NCI-H1092 (cell line): Measurements from ENCODE around the gene SLC9A6.

Experiments used
- DNase-seq: peaks from one replicate; lab custom pipeline; 2025; lab: John Stamatoyannopoulos, UW

Gene SLC9A6

GRCh38 chrX:135985157-135985972 lies at the start of gene SLC9A6:
Gene SLC9A6, plus strand, starts transcription at chrX:135985435. Its CDS starts 224 bp downstream, at chrX:135985659.
- peak; percentile 69 for DNase-seq

DNA sequence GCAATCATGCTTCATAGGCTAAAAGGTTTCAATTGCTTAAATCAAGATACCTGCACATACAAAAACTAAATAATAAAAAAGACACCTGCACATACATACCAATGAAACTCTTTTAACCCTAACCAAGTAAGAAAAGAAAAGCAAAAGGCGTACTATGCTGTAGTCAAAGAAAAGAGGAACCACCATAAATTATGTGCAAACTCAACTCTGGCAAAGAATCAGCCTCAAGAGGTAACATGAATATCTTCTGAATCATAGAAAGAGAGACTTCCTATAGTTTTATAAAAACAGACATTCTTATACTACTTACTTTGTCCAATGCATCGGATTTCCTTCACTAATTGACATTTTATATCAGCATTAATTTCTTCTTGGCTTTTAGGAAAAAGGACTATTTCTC lies 40.7 kb upstream of the SLC9A6 start:
- DNase-seq: no peak

- DNase-seq: no peak
Observed at GRCh38 chrX:135951291-135951690, 33.9 kb upstream of the SLC9A6 start.

GRCh38 chrX:135973025-135973547 lies 12.1 kb upstream of the SLC9A6 start:
- DNase-seq: no peak

DNA sequence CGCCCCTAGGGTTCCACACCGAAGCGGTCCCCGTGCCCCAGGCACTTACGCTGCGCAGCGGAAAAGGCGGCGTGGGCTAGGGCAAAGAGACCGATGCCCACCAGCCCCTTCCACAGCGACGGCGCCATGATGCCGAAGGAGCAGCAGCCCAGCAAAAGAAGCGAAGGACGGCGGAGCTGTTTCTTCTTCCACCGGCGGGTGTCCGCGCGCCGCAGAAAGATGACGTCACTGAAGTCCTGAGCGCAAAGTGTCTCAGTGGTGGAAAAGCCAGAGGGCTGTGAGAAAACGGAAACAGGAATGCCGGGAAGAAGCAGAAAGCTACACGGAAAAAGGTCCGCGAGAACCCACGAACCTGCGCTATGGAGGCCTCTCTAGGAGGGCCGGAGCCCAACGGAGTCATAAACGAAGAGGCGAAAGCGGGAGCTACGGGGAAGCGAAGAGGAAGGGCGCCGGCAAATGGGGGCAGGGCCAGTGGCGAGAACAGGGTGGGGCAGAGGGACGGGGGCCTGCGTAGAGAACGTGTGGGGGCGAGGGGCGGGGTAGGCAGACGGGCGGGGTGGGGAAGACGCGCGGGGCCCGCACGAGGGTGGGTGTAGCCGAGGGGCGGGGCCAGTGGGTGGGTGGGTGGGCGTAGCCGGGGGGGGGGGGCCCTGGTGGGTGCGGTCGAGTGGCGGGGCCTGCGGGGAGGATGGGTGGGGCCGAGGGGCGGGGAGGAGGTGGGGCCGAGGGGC lies 11.5 kb upstream of the SLC9A6 start, which contains the start of gene MMGT1:
TSS of gene MMGT1 (minus strand) at position 441 of the 731 bp plus-strand sequence. CDS start at position 128, 313 bp downstream.
- DNase-seq: peak; percentile 79

DNA sequence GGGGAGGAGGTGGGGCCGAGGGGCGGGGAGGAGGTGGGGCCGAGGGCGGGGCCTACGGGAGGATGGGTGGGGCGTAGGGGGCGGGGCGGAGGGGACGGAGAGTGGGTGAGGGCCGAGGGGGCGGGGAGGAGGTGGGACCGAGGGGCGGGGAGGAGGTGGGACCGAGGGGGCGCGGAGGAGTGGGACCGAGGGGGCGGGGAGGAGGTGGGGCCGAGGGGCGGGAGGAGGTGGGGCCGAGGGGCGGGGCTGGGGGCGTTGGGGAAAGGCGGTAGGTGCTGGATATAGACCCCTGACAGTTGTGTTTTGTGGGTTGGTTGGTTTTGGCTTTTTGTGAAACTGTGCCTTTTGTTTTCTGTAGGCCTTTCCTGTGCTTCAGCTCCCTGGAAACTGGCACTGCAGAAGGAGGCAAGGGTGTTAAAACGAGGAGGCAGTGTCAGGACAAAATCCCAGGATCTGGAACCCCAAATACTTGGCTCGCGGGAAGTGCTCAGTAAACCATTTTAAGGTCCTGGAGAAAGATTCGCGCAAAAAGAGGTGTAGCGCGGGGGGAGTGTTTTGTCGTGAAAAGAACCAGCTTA lies 10.9 kb upstream of the SLC9A6 start:
- DNase-seq: peak; percentile 63

- no peak for DNase-seq
Observed at GRCh38 chrX:135975421-135975820, 9.8 kb upstream of the SLC9A6 start.

GRCh38 chrX:135977611-135978010 lies 7.6 kb upstream of the SLC9A6 start:
- no peak for DNase-seq

DNA sequence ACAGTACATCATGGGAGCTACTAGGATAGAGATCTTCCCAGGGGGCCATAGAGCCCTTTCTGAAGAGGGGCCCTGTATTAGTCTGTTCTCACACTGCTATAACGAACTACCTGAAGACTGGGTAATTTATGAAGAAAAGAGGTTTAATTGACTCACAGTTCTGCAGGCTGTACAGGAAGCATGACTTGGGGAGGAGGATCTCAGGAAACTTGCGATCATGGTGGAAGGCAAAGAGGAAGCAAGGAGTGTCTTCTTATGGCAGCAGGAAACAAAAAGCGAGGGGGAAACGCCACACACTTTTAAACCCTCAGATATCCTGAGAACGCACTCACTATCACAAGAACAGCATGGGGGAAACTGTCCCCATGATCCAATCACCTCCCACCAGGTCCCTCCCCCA lies 4.2 kb upstream of the SLC9A6 start:
- DNase-seq: no peak

- DNase-seq: no peak
Observed at GRCh38 chrX:135981668-135982067, 3.6 kb upstream of the SLC9A6 start.

- no peak for DNase-seq
Observed at GRCh38 chrX:135982860-135983259, 2.4 kb upstream of the SLC9A6 start.

DNA sequence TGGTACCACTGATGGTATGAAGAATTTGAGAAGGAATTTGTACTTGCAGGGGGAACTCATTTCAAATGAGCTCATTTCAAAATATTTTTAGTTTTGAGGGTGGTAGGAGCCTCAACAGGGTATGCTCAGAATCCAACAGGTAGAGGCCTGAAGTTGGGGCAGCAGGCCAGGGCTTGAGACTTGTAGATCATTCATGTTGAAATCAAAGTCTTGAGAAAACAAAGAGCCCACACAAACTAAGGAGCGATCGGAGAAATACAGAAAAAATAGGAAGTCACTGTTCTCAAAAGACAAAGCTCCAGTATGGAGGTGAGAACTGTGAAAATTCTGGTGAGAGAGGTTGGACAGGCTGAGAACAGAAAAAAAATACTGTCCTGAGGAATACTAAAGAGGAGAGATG lies 979 bp upstream of the SLC9A6 start:
- DNase-seq: no peak

GRCh38 chrX:135984791-135985156 lies 461 bp upstream of the SLC9A6 start:
- no peak for DNase-seq

DNA sequence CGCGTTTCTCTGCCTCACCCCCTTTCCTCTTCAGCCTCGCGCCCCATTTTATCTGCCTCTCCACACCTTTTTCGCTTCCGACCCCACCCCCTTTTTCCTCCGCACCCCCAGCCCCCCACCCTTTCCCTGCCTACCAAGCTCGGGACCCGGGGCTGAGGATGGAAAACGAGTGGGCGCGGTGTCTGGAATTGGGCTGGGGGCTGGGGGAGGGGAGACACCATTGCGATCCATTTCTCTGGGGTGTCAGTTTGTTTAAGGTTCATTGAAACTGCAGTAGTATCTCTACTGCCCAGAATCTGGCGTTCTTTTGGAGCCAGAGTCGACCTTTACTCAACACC lies 707 bp downstream of the SLC9A6 start:
- DNase-seq: no peak

- DNase-seq: no peak
Observed at GRCh38 chrX:135988245-135988644, 3.0 kb downstream of the SLC9A6 start.

- no peak for DNase-seq
Observed at GRCh38 chrX:136015016-136015415, 29.8 kb downstream of the SLC9A6 start.

GRCh38 chrX:136016881-136017280 lies 31.6 kb downstream of the SLC9A6 start:
- DNase-seq: no peak

DNA sequence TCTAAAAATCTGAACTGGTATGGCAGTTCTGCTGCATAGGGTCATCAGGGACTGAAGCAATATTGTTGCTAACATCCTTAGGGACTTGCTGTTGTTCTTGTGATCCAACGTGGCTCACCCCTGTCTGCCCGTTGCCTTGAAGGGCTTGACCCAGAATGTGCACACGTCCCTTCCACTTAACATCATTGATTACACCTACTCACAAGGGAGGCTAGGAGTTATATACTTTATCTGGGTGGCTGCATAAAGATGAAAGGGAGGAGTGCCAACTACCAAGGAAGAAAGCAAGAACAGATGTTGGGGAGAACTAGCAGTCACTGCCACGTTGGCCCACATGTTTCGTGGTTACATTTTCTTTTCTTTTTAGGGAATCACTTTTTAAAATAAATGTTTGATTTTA lies 34.0 kb downstream of the SLC9A6 start:
- no peak for DNase-seq

GRCh38 chrX:136021160-136021559 lies 35.9 kb downstream of the SLC9A6 start:
- DNase-seq: no peak

- no peak for DNase-seq
Observed at GRCh38 chrX:136021903-136022302, 36.7 kb downstream of the SLC9A6 start.

DNA sequence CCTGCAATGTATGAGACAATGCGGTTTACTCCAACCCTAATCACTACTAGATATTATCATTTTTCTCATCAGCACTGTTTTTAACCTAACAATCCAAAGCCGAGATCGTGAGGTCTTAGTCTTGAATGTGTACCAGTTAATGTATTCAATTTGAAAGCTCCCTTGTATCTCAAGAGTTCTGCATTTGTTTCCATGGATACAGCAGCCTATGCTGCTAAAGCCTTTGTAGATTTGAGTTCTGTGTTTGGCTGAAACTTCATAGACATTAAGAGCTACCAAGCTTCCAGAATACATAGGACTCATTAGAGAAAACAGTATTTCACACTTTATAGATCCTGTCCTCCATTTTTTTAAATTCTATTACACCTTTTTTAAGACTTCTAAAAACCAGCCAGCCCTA lies 39.9 kb downstream of the SLC9A6 start:
- no peak for DNase-seq

DNA sequence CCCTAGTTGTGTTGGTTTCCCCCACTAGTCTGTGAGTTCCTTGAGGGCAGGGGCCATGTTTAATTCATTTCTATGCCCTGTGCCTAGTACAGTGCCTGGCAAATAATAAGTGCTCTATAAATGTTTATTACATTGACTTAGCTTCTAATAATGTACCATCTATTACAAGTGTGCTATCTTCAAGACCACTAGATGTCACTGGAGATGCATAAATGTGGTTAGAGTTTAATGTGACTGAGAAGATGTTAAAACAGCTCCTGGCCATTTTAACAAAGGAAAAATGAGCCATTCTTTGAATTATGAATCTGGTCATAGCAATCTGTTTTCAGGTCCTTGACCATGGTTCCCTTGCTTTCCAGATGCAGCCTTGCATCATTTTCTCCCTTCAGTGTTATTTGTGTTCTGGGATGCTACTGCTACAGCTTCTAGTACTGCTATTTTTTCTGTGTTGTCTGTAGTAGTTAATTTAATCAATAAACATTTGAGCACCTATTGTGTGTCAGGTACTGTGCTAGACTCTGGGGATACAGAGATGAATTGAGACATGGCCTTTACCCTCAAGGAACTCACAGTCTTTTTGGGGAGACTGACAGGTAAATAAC lies 43.2 kb downstream of the SLC9A6 start:
- DNase-seq: peak; percentile 1
